Osteoblast (primary cell): ENCODE measurements around the gene TNK1. TPM values are rescaled to one million over a fixed set of nuclear protein-coding genes. Genes with fewer than 3 reads are reported as not detected.

Source experiments
- DNase-seq: peaks from one replicate; pipeline ENCODE4 v3.0.0; 2011; ENCODE audit warnings: low spot score, mixed read lengths; ENCODE audit not compliant: insufficient read length; ENCODE audit errors: missing footprints
- H2AFZ ChIP-seq: 2 replicates; pipeline ENCODE4 v1.6.0; 2011; ENCODE audit warnings: mild to moderate bottlenecking, low read length
- H3K27ac ChIP-seq: 2 replicates; pipeline ENCODE4 v1.5.1; 2011; ENCODE audit warnings: mild to moderate bottlenecking, low read depth, low read length, moderate library complexity
- H3K27me3 ChIP-seq: 2 replicates; pipeline ENCODE4 v1.6.0; 2012; ENCODE audit warnings: mild to moderate bottlenecking, control low read depth, inconsistent platforms, low read length, moderate library complexity; ENCODE audit not compliant: insufficient read depth
- H3K36me3 ChIP-seq: 2 replicates; pipeline ENCODE4 v1.5.1; 2011; ENCODE audit warnings: mild to moderate bottlenecking, low read length, control low read depth, moderate library complexity; ENCODE audit not compliant: insufficient read depth
- H3K4me1 ChIP-seq: 2 replicates; pipeline ENCODE4 v1.5.1; 2011; ENCODE audit warnings: mild to moderate bottlenecking, low read length, control low read depth, moderate library complexity; ENCODE audit not compliant: insufficient read depth
- H3K4me2 ChIP-seq: 2 replicates; pipeline ENCODE4 v1.6.0; 2011; ENCODE audit warnings: mild to moderate bottlenecking, low read length; ENCODE audit not compliant: insufficient read depth
- H3K4me3 ChIP-seq: fragments of 200-600 bp; sonication (generic); 3 replicates; pipeline ENCODE4 v1.5.1; 2012; ENCODE audit warnings: mild to moderate bottlenecking, low read length, inconsistent platforms; ENCODE audit not compliant: insufficient read depth
- H3K79me2 ChIP-seq: 2 replicates; pipeline ENCODE4 v1.6.0; 2012; ENCODE audit warnings: mild to moderate bottlenecking, low read length, control low read depth, inconsistent platforms; ENCODE audit not compliant: insufficient read depth
- H3K9me3 ChIP-seq: 2 replicates; pipeline ENCODE4 v1.5.1; 2011; ENCODE audit warnings: low read depth, low read length, control low read depth
- H4K20me1 ChIP-seq: 2 replicates; pipeline ENCODE4 v1.6.0; 2012; ENCODE audit warnings: mild to moderate bottlenecking, low read length, control low read depth; ENCODE audit not compliant: insufficient read depth
- total RNA-seq: library from RNA; depleted of rRNA; stranded (reverse); fragments of >200 nt; gene quantifications from 2 replicates; pipeline ENCODE4 v1.2.3, GENCODE V29; 2012
- TF ChIP-seq, protein P1 (sequence below): IDR thresholded peaks from 2 replicates; pipeline ENCODE4 v1.5.1; 2011; ENCODE audit warnings: mild to moderate bottlenecking, low read depth, low read length, moderate library complexity; ENCODE audit errors: extremely low read depth

TNK1 gene
- total RNA-seq, 1 donor, result 0.36 TPM

DNA sequence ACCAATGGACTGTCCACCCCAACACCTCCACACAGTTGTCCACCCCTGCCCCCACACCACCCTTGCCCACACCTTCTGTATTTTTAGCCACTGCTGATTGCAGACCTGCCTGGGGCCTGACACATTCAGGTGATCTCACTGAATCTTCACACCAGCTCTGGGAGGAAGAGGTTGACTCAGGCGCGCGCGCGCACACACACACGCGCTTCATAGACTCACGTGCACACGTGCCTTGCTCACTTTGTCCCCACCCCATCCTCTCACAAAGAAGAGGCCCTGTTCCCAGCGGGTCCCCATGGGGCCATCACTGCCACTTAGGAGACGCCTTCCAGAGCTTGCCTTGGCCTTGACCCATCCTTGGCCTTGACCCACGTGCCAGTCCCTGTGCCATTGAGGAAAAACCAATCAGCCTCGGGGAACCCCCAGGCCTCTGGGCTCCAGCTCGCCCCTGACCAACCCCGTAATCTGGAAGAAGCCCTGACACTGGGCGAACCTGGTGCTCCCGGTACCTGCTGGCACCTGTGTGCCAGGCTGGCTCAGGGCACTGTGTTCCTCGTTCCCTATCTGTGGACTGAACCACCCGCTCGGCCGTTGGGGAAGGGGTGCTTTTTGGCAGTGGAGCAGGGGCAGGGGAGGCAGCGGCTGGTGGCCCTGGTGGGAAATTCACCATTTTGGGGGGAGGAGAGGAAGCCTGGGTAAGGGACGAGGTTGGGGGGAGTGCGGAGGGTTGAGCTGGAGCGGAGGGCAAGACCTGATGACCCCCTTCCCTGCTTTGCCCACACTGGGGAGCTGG, 29.9 kb downstream of the TNK1 start:
- TF ChIP-seq, protein P1, sequence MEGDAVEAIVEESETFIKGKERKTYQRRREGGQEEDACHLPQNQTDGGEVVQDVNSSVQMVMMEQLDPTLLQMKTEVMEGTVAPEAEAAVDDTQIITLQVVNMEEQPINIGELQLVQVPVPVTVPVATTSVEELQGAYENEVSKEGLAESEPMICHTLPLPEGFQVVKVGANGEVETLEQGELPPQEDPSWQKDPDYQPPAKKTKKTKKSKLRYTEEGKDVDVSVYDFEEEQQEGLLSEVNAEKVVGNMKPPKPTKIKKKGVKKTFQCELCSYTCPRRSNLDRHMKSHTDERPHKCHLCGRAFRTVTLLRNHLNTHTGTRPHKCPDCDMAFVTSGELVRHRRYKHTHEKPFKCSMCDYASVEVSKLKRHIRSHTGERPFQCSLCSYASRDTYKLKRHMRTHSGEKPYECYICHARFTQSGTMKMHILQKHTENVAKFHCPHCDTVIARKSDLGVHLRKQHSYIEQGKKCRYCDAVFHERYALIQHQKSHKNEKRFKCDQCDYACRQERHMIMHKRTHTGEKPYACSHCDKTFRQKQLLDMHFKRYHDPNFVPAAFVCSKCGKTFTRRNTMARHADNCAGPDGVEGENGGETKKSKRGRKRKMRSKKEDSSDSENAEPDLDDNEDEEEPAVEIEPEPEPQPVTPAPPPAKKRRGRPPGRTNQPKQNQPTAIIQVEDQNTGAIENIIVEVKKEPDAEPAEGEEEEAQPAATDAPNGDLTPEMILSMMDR, result no peak
- Histone ChIP-seq H3K9me3 (no peaks in the 10 kb centered on the region), H3K27me3 (no peaks in the 10 kb centered on the region), H3K4me3 (no peak overlapping the region), H3K27ac (no peak overlapping the region), H3K79me2 (no peaks in the 10 kb centered on the region), H3K4me1 (peaks cover 5% of the 10 kb centered on the region), H4K20me1 (peaks cover 6% of the 10 kb centered on the region), H3K36me3 (peaks cover 33% of the 10 kb centered on the region), H2AFZ (no peak overlapping the region), H3K4me2 (no peak overlapping the region)
- no peak for DNase-seq

DNA sequence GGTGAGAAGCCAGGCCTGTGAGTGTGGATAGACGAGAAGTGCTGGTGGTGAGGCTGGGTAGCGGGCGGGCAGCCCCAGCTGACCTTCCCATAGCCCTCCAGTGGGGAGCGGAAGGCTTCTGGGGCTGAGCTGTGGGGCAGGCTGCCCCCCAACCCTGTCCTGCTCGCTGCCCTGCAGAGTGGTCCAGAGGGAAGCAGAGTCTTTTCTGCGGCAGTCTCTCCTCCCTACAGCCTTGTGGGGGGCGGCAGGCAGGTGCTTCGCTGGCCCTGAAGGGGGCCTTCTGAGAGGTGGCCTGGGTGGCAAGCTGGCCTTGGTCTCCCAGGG, 30.5 kb downstream of the TNK1 start:
- Histone ChIP-seq H2AFZ (no peak overlapping the region), H3K4me1 (no peaks in the 10 kb centered on the region), H3K9me3 (no peaks in the 10 kb centered on the region), H3K79me2 (no peaks in the 10 kb centered on the region), H3K27ac (no peak overlapping the region), H3K4me3 (no peak overlapping the region), H3K36me3 (peaks cover 33% of the 10 kb centered on the region), H3K4me2 (no peak overlapping the region), H3K27me3 (no peaks in the 10 kb centered on the region), H4K20me1 (peaks cover 6% of the 10 kb centered on the region)
- DNase-seq, result no peak
- TF ChIP-seq, protein P1, result no peak

DNA sequence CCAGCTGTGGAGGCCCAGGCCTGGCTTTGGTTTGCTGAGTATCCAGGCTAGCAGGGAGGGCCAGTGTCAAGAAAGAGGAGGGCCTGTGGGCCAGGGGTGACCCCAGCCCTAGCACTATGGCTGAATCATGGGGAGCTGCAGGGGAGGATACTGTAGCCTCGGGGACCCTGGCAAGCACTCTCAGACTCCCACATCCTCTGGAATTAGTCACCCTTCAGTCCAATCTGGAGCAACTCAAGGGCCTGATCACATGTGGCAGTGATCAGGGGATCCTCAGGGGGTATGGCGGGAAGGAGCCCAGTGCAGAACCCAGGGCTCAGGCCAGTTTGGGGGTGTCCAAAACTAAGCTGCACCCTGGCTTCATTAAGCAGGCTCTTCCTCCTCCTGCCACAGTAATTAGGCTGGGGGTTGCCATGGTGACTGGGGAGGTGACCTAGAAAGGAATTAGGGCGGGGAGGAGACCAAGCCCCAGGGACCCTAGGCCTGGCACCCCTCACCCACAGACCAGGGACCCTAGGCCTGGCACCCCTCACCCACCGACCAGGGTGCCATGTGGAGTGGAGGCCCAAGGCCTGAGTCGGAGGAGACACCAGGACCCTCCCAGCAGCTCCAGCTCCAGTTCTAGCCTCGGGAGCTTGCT, 32.6 kb downstream of the TNK1 start:
- Histone ChIP-seq H3K4me2 (no peak overlapping the region), H3K27ac (no peak overlapping the region)

DNA sequence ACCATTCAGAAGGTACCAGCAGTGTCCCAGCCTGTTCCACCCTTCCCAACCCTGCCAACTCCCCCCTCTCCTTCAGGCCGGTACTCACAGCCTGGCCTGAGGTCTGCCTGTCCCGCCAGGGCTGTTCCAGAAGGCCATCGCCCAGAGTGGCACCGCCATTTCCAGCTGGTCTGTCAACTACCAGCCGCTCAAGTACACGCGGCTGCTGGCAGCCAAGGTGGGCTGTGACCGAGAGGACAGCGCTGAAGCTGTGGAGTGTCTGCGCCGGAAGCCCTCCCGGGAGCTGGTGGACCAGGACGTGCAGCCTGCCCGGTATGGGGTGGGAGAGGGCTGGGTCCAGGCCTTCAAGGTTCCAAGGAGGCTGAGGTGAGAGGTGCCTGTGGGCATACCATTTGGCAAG, 33.9 kb downstream of the TNK1 start:
- H3K4me2 ChIP-seq, result no peak overlapping the region
- DNase-seq, result no peak
- no peaks in the 10 kb centered on the region for H3K79me2 ChIP-seq
- peaks cover 20% of the 10 kb centered on the region for H3K36me3 ChIP-seq
- H3K4me1 ChIP-seq, result no peaks in the 10 kb centered on the region
- no peak overlapping the region for H2AFZ ChIP-seq
- TF ChIP-seq, protein P1, result no peak
- H3K4me3 ChIP-seq, result no peak overlapping the region
- no peaks in the 10 kb centered on the region for H3K9me3 ChIP-seq
- no peak overlapping the region for H3K27ac ChIP-seq
- H3K27me3 ChIP-seq, result no peaks in the 10 kb centered on the region
- H4K20me1 ChIP-seq, result no peaks in the 10 kb centered on the region

More for the DNA sequence above, 32.6 kb downstream of the TNK1 start:
- TF ChIP-seq, protein P1, result no peak
- Histone ChIP-seq H3K9me3 (no peaks in the 10 kb centered on the region), H3K27me3 (no peaks in the 10 kb centered on the region), H3K79me2 (no peaks in the 10 kb centered on the region), H3K36me3 (peaks cover 33% of the 10 kb centered on the region), H3K4me1 (no peaks in the 10 kb centered on the region), H2AFZ (no peak overlapping the region), H3K4me3 (no peak overlapping the region), H4K20me1 (no peaks in the 10 kb centered on the region)
- peak; percentile 99 for DNase-seq
